CD4-positive, alpha-beta memory T cell (primary cell): ENCODE results near the gene KRT36. TPM values are rescaled to one million over a fixed set of nuclear protein-coding genes. Genes with fewer than 3 reads are reported as not detected.

ENCODE experiments used
- CTCF ChIA-PET: fragments of 350-600 bp; sonication (Branson Sonifier 250); formaldehyde crosslinking; loops from one replicate; lab custom pipeline; 2021; ENCODE audit warnings: inconsistent platforms; ENCODE audit not compliant: partially characterized antibody; lab: Charles Lee
- POLR2A ChIA-PET: fragments of 350-600 bp; sonication (Branson Sonifier 250); formaldehyde crosslinking; loops from one replicate; lab custom pipeline; 2021; ENCODE audit not compliant: partially characterized antibody; lab: Charles Lee
- DNase-seq, 5 donors: peaks; one replicate each; pipeline versions ENCODE4 v3.0.0 to v3.0.0-alpha.2; 2020 to 2022; ENCODE audit warnings: mixed read lengths in 1 of 5
- H3K27ac ChIP-seq: one replicate; pipeline ENCODE4 v1.7.0; 2013; ENCODE audit warnings: low read depth, low read length
- H3K27me3 ChIP-seq: 2 replicates; pipeline ENCODE4 v1.7.0; 2013; ENCODE audit warnings: mild to moderate bottlenecking, low read length, moderate library complexity; ENCODE audit not compliant: insufficient read depth
- H3K36me3 ChIP-seq: 2 replicates; pipeline ENCODE4 v1.7.0; 2013; ENCODE audit warnings: mild to moderate bottlenecking, low read length, moderate library complexity; ENCODE audit not compliant: insufficient read depth
- H3K4me1 ChIP-seq: 2 replicates; pipeline ENCODE4 v1.7.0; 2013; ENCODE audit warnings: mild to moderate bottlenecking, low read length, moderate library complexity; ENCODE audit not compliant: insufficient read depth
- H3K4me3 ChIP-seq, 2 donors: one replicate each; pipeline ENCODE4 v1.7.0; 2013; ENCODE audit warnings: low read length in 2 of 2, mild to moderate bottlenecking in 1 of 2
- H3K9me3 ChIP-seq, 2 donors: one replicate each; pipeline ENCODE4 v1.7.0; 2013; ENCODE audit warnings: low read length in 2 of 2, control low read depth in 1 of 2; ENCODE audit not compliant: control insufficient read depth in 1 of 2
- H3K27ac Mint-ChIP-seq, 7 donors: one replicate each; pipeline ENCODE4 v1.8.0; 2020 to 2021; ENCODE audit warnings: mixed read lengths in 7 of 7, mild to moderate bottlenecking in 6 of 7, inconsistent platforms in 3 of 7, moderate library complexity in 3 of 7
- H3K27me3 Mint-ChIP-seq, 2 donors: one replicate each; pipeline ENCODE4 v1.8.0; 2020 to 2021; ENCODE audit warnings: mixed read lengths in 2 of 2
- H3K36me3 Mint-ChIP-seq, 2 donors: one replicate each; pipeline ENCODE4 v1.8.0; 2020 to 2021; ENCODE audit warnings: mixed read lengths in 2 of 2, inconsistent platforms in 1 of 2, mild to moderate bottlenecking in 1 of 2
- H3K4me1 Mint-ChIP-seq, 4 donors: one replicate each; pipeline ENCODE4 v1.8.0; 2020 to 2021; ENCODE audit warnings: mixed read lengths in 4 of 4, mild to moderate bottlenecking in 1 of 4
- H3K4me3 Mint-ChIP-seq, 8 donors: one replicate each; pipeline ENCODE4 v1.8.0; 2020 to 2021; ENCODE audit warnings: mixed read lengths in 8 of 8, mild to moderate bottlenecking in 7 of 8, moderate library complexity in 6 of 8, inconsistent platforms in 3 of 8
- H3K9me3 Mint-ChIP-seq, 8 donors: one replicate each; pipeline ENCODE4 v1.8.0; 2020 to 2021; ENCODE audit warnings: mixed read lengths in 8 of 8, mild to moderate bottlenecking in 5 of 8, inconsistent platforms in 3 of 8, moderate library complexity in 1 of 8
- intact Hi-C: fragments of 100-400 bp; cut with micrococcal nuclease; formaldehyde crosslinking; loops from one replicate; pipeline ENCODE4 v1.15.1; 2023
- polyA plus RNA-seq, 2 donors: library from polyadenylated mRNA; unstranded; fragments of 300-500 nt; fragmentation: Illumina TruSeq; gene quantifications; one replicate each; pipeline ENCODE4 v1.2.3, GENCODE V29; 2021
- total RNA-seq, 2 experiments: library from RNA; stranded (reverse); gene quantifications; one replicate each; pipeline ENCODE4 v1.2.3, GENCODE V29; 2021

Gene KRT36
- total and polyA plus RNA-seq, 4 experiments from 2014 or later = not detected

GRCh38 chr17:41534899-41535546 is 45.3 kb upstream of the KRT36 start:
- CTCF ChIA-PET = interaction anchor here (1.1 to 3.5 kb wide), 2 partner anchors 14 to 206 kb away, joined by 3 to 16 read pairs; no protein-coding TSS in a partner anchor
- Histone ChIP-seq H3K9me3 (no peaks in the 10 kb centered on the region), H3K27me3 (peaks cover 5% of the 10 kb centered on the region), H3K4me3 (no peak overlapping the region), H3K4me1 (no peaks in the 10 kb centered on the region), H3K27ac (no peak overlapping the region), H3K36me3 (no peaks in the 10 kb centered on the region)
- Mint-ChIP-seq H3K36me3 (no peaks in the 10 kb centered on the region), H3K27ac (no peak overlapping the region), H3K27me3 (peaks cover 21 to 30% of the 10 kb centered on the region in 2 donors), H3K9me3 (no peaks in the 10 kb centered on the region), H3K4me1 (peaks cover 0 to under 1% (median 0%) of the 10 kb centered on the region in 4 donors), H3K4me3 (no peak overlapping the region)
- no peak for DNase-seq
- intact Hi-C loops = no loop called here
- POLR2A ChIA-PET = no interaction called here

DNA sequence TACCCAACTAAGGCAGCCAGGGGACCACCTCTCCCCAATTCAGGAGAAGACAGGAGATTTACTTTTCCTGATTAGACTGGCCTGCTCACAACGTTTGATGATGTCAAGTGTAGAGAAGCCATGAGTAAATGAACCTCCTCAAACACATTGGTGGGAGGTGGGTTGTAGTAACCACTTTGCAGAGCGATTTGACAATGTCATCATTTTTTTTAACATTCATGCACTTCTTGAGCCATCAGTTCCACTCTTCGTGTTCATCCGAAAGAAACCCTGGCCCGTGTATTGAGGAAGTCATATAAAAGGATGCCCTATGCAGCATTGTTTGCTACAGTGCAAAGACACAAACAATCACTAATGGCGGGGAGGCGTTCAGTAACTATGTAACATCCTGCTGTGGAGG is 43.9 kb upstream of the KRT36 start:
- Histone ChIP-seq H3K36me3 (no peaks in the 10 kb centered on the region), H3K27ac (no peak overlapping the region), H3K9me3 (no peaks in the 10 kb centered on the region), H3K4me1 (no peaks in the 10 kb centered on the region), H3K27me3 (peaks cover 12% of the 10 kb centered on the region), H3K4me3 (no peak overlapping the region)
- intact Hi-C loops = no loop called here
- H3K4me3 Mint-ChIP-seq = no peak overlapping the region
- H3K4me1 Mint-ChIP-seq = peaks cover 4 to 9% (median 6%) of the 10 kb centered on the region in 4 donors
- H3K27ac Mint-ChIP-seq = peak overlapping the region in 1 of 7 donors; percentile 24
- ChIA-PET CTCF (no interaction called here), POLR2A (no interaction called here)
- DNase-seq = no peak
- no peaks in the 10 kb centered on the region for H3K9me3 Mint-ChIP-seq
- no peaks in the 10 kb centered on the region for H3K36me3 Mint-ChIP-seq
- H3K27me3 Mint-ChIP-seq = peaks cover 34 to 43% of the 10 kb centered on the region in 2 donors

DNA sequence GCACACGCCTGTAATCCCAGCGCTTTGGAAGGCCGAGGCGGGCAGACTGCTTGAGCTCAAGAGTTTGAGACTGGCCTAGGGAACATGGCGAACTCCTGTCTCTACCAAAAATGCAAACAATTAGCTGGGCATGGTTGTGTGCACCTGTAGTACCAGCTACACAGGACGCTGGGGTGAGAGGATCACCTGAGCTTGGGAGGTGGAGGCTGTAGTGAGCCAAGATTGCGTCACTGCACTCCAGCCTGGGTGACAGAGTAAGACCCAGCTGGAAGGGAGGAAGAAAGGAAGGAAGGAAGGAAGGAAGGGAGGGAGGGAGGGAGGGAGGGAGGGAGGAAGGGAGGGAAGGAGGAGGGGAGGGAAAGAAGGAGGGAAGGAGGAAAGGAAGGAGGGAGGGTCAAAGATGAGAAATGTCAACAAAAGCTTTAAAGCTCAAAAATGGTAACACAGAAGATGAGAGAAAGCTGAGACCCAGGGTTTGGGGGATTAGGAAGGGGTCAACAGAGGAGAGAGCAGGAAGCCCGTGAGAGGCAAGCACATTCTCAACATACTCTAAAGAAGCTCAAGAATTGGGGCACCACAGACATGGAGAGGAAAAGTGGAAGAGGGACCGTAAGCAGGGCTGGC is 43.3 kb upstream of the KRT36 start:
- H3K9me3 Mint-ChIP-seq = no peaks in the 10 kb centered on the region
- CTCF ChIA-PET = interaction anchor here (1.5 kb wide), 1 partner anchor 16 kb away, joined by 8 read pairs; no protein-coding TSS in a partner anchor
- H3K27me3 Mint-ChIP-seq = peaks cover 37 to 44% of the 10 kb centered on the region in 2 donors
- Histone ChIP-seq H3K4me1 (no peaks in the 10 kb centered on the region), H3K27me3 (peaks cover 16% of the 10 kb centered on the region), H3K9me3 (no peaks in the 10 kb centered on the region), H3K27ac (no peak overlapping the region), H3K4me3 (no peak overlapping the region), H3K36me3 (no peaks in the 10 kb centered on the region)
- intact Hi-C loops = no loop called here
- POLR2A ChIA-PET = no interaction called here
- peaks cover 5 to 14% (median 10%) of the 10 kb centered on the region in 4 donors for H3K4me1 Mint-ChIP-seq
- H3K36me3 Mint-ChIP-seq = no peaks in the 10 kb centered on the region
- DNase-seq = no peak
- no peak overlapping the region for H3K4me3 Mint-ChIP-seq
- no peak overlapping the region for H3K27ac Mint-ChIP-seq

DNA sequence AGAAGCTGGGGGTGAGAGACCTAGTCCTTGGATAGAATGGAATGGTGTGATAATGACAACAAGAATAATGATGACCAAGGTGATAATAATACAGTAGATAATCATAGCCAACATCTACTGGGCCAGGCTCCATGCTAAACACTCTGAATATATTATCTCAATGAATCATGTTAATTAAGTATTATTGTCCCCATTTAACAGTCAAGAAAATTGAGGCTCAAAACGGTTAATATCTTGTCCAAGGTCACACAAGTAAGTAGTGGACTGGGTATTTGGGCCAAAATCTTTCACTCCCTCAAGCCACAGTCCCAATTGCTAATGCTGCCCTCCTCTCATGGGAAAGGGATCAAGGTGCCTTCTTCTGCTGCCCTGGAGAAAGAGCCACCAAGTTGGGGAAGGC is 42.3 kb upstream of the KRT36 start:
- no peak overlapping the region for H3K4me3 Mint-ChIP-seq
- no peaks in the 10 kb centered on the region for H3K9me3 Mint-ChIP-seq
- ChIA-PET POLR2A (no interaction called here), CTCF (interaction anchor here (1.5 kb wide), 1 partner anchor 18 kb away, joined by 8 read pairs; no protein-coding TSS in a partner anchor)
- Histone ChIP-seq H3K36me3 (no peaks in the 10 kb centered on the region), H3K4me3 (no peak overlapping the region), H3K9me3 (no peaks in the 10 kb centered on the region), H3K27me3 (peaks cover 22% of the 10 kb centered on the region), H3K4me1 (peaks cover 8% of the 10 kb centered on the region), H3K27ac (no peak overlapping the region)
- H3K27me3 Mint-ChIP-seq = peaks cover 41 to 50% of the 10 kb centered on the region in 2 donors
- H3K36me3 Mint-ChIP-seq = no peaks in the 10 kb centered on the region
- H3K4me1 Mint-ChIP-seq = peaks cover 5 to 22% (median 12%) of the 10 kb centered on the region in 4 donors
- DNase-seq = no peak
- intact Hi-C loops = no loop called here
- no peak overlapping the region for H3K27ac Mint-ChIP-seq

DNA sequence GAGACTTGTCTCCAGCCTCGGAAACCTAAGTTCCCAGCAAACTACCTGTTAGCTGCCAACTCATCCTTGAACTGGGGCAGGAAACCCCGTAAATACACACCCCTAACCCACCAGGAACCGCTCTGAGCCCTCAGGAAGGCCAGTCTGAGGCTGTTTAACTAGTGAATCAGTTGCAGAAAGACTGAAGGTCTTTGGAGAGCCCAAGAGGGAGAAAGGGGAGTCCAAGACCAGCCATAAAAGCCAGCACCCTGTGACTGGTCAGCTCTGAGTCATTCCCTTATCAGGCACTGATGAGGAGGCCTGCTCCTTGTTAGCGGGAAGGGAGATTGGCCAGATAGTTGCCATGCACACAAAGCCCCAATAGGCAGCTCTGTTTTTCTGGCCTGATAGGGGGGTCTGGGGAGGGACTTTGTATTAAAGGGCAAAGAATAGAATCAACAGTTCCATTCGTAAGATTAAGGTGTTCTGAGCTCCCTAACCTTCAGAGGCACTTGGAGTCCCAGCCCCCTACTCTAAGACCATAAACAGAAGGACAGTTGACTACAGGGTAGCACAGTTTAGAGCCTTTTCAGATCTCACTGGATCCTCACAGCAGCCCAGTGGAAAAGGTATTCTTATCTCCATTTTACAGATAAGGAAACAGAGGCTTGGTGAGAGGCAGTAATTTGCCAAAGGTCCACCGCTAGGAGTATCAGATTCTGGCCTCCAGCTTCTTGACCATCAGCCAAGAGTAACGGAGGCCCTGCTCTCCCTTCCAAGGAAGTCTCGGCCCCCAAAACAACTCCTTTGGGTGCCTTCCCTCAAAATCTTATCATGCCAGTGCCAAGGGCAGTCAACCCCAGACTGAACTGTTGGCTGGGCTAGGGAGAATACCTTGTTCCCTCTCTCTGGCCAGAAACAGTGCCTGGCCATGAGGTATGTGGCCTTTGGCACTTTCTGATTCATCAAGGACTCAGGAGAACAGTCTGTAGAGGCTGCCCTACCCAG is 40.6 kb upstream of the KRT36 start:
- peaks cover 5 to 24% (median 15%) of the 10 kb centered on the region in 4 donors for H3K4me1 Mint-ChIP-seq
- no peaks in the 10 kb centered on the region for H3K9me3 Mint-ChIP-seq
- peaks cover 26% of the 10 kb centered on the region for H3K27me3 ChIP-seq
- ChIA-PET POLR2A (no interaction called here), CTCF (no interaction called here)
- H3K9me3 ChIP-seq = no peaks in the 10 kb centered on the region
- H3K4me3 ChIP-seq = no peak overlapping the region
- H3K36me3 Mint-ChIP-seq = no peaks in the 10 kb centered on the region
- H3K4me3 Mint-ChIP-seq = no peak overlapping the region
- peaks cover 48 to 50% of the 10 kb centered on the region in 2 donors for H3K27me3 Mint-ChIP-seq
- DNase-seq = no peak
- H3K36me3 ChIP-seq = no peaks in the 10 kb centered on the region
- intact Hi-C loops = no loop called here
- H3K27ac Mint-ChIP-seq = no peak overlapping the region
- H3K27ac ChIP-seq = no peak overlapping the region
- H3K4me1 ChIP-seq = peaks cover 8% of the 10 kb centered on the region

GRCh38 chr17:41529491-41529915 is 39.8 kb upstream of the KRT36 start:
- ChIA-PET POLR2A (no interaction called here), CTCF (no interaction called here)
- DNase-seq = no peak
- Mint-ChIP-seq H3K36me3 (no peaks in the 10 kb centered on the region), H3K27ac (no peak overlapping the region), H3K4me3 (peak overlapping the region in 3 of 8 donors; percentile 15 to 86 (median 47)), H3K4me1 (peaks cover 5 to 24% (median 15%) of the 10 kb centered on the region in 4 donors), H3K27me3 (peaks cover 45% of the 10 kb centered on the region in 2 donors), H3K9me3 (no peaks in the 10 kb centered on the region)
- intact Hi-C loops = no loop called here
- Histone ChIP-seq H3K27ac (no peak overlapping the region), H3K4me1 (peaks cover 8% of the 10 kb centered on the region), H3K4me3 (no peak overlapping the region), H3K9me3 (no peaks in the 10 kb centered on the region), H3K36me3 (no peaks in the 10 kb centered on the region), H3K27me3 (peaks cover 26% of the 10 kb centered on the region)

- Histone ChIP-seq H3K4me1 (peaks cover 8% of the 10 kb centered on the region), H3K27me3 (peaks cover 26% of the 10 kb centered on the region), H3K27ac (no peak overlapping the region), H3K9me3 (no peaks in the 10 kb centered on the region), H3K36me3 (no peaks in the 10 kb centered on the region), H3K4me3 (no peak overlapping the region)
- CTCF ChIA-PET = no interaction called here
- DNase-seq = no peak
- Mint-ChIP-seq H3K27me3 (peaks cover 45 to 47% of the 10 kb centered on the region in 2 donors), H3K4me3 (peak overlapping the region in 6 of 8 donors; percentile 30 to 86 (median 56)), H3K27ac (no peak overlapping the region), H3K4me1 (peaks cover 5 to 24% (median 15%) of the 10 kb centered on the region in 4 donors), H3K9me3 (no peaks in the 10 kb centered on the region), H3K36me3 (no peaks in the 10 kb centered on the region)
- POLR2A ChIA-PET = no interaction called here
- intact Hi-C loops = no loop called here
Observed at GRCh38 chr17:41528959-41529353, 39.2 kb upstream of the KRT36 start.
